Measurements from ENCODE around the gene AGRN.

GRCh38 chr1:1065265-1065939, 45.5 kb downstream of the AGRN start:
- no peak for TF ChIP-seq CTCF (IDR thresholded peaks at IDR 0.05)
- no peak for TF ChIP-seq POLR2A (IDR thresholded peaks at IDR 0.05)
